ENCODE measurements around the gene AMZ2.

AMZ2 gene

DNA sequence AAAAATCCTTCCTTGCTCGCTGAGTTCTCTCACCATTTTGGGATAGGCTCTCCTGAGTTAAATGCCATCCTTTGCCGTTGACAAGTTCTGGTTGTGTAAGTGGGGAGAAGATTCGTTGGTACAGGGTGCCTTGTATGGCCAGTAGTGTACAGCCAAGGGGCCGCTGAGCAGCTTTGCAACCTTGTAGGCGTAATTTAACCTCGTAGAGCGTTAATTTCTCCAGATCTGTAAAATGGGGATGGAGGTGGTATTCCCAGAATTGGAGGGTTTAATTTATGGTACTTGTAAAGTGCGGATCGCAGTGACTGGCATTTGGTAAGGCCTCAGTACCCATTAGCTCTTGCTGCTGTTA is 44.8 kb downstream of the AMZ2 start:
- no peak for DNase-seq

DNA sequence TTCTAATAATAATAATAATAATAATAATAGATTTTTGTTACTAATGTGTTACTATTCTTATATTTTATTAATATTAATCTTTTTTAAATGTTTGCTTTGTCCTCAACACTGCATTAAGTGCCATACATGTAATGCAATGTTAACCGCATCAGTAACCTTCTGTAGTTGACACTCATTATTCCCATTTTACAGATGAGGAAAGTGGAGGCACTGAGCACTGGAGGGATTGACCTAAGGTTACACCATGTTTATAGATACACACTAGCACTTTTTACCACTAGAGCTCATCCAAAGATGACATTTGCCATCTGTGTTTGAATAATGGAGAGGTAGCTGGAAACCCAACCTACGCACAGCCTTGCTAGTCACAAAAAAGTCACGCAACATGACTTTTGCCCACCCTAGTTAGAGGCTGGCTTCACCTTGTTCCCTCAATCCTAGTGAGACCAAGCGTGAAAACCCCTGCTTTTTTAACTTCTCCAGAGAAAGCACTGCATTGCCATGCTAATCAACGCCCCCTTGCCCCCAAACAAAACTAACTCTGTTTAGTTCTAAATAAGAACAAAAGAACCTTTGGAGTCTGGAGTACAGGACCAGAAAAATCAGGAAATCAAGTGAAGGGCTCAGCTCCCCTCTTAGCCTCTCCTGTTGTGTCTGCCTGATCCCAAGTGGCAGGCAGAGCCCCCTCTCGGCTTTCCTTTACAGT is 45.8 kb downstream of the AMZ2 start:
- no peak for DNase-seq

DNA sequence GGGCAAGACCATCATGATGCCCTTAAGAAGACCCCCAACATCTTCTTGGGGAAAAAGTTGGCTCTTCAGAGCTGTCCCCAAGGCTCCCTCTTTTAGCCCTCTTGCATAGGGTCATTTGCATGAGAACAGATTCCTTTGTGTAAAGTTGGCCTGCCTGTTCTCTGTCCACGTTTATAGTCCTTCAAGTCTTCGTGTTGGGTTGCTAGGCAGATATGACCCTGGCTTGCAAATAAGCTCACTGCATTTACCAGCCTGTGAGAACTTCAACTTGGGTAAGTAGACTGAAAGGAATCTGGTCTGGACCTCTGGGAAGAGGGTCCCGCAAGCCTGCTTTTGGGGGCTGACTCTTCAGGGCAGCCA is 46.3 kb downstream of the AMZ2 start:
- DNase-seq, result no peak

DNA sequence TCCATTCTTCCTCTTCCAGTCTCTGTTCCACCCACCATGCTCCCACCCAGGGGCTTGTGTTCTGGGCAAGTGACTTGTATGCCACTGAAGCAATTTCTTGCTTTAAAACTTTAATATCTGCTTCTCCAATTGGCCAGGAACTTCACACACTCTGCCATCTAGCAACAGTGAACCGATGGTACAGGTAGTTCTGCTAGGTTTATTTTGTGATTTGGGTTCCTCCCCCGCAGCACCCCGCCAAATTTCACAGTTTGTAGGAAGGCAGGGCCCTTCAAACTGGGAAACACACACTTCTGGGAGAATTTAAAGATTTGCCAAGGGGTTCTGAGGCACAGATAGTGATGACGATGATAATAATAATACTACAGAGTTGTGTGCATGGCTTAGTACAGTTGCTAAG is 46.8 kb downstream of the AMZ2 start:
- DNase-seq, result no peak

DNA sequence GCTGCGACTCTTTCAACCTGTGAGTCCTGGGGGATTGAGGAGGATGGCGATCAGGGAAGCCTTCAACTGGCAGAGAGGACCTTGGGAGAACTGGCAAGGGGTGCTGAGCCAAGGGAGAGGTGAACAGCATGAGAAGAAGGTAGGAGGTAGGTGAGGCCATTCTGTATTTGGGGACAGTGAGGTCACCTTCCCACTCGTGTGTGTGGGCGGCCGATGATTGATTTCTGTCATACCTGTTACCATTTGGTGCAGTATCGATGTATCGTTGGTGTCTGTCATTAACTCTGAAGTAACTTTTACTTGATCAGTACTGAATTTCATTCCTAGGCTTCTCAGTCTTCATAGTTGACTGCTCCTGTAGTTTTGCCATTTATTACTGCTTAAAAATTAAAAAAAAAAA is 47.2 kb downstream of the AMZ2 start:
- DNase-seq, result no peak

DNA sequence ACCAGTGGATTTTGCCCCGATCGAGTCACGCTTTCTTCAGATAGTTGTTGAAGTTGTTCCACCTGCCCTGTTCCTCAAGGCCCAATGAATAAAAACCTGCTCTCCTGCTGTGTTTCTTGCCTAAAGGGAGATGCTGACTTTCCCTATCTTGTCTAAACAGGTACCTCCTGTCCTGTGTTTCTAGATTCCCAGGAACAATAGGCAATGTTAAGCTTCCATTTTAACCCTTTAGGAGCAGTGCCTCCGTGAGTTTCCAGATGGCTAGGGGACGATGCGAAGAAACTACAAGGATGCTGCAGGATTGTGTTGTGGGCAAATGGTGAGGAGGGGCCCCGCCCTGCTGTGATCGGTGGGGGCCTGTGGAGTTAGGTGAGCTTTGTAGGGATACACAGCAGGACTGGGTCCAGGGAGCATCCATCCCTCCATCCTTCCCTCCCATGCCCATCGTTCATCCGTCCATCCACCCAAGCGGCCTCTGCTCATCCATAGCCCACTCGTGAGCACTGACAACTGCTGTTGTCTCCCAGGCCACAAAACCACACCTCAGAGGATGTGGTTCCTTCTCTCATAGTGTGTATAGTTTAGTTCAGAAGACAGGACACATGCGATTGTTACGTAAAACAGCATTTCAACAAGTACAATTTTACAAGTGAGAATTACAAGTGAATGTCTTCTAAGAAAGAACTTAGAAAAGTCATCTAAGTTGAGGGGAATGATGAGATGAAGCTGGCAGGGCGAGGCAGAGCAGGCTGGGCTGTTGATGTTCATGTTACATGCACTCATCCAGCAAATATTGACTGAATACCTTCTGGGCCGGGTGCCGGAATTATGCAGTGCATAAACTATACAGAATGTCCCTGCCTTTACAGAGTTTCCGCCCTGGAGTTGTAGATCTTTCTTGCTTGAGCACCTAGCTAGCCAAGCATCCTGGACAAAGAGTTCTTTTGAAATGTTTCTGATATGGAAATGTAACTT is 48.7 kb downstream of the AMZ2 start:
- no peak for DNase-seq

DNA sequence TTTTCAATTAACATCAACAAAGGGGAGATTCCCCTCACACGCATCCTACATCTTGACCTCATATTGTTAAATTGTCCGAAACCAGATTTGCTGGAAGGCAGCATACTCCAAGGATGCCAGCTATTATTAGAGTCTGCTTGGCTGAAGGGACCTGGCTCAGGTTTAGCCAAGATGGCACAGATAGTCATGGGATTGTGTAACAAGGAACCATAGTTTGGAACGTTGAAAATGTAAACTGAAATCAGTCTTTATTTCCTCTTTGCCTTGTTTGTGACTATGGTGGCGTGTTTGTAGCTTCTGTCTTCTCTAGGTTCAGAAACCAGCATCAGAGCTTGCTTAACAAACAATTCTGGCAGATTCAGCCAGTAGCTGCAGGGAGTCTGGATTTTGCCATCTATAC is 49.4 kb downstream of the AMZ2 start:
- no peak for DNase-seq

DNA sequence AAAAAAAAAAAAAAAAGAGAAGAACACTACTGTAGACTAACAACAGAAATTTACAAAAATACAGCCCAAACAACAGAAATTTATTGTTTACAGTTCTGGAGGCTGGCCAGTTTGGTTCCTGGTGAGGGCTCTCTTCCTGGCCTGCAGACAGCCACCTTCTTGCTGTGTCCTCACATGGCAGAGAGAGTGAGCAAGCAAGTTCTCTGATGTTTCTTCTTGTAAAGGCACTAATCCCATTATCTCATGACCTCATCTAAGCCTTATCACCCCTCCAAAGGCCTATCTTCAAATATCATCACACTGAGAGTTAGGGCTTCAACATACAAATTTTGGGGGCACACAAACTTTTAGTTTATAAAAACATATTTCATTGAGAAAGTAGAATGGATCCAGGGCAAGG is 50.8 kb downstream of the AMZ2 start:
- DNase-seq, result no peak

- DNase-seq, result no peak
These were observed 52.0 kb downstream of the AMZ2 start for GRCh38 chr17:68299817-68300216.

DNA sequence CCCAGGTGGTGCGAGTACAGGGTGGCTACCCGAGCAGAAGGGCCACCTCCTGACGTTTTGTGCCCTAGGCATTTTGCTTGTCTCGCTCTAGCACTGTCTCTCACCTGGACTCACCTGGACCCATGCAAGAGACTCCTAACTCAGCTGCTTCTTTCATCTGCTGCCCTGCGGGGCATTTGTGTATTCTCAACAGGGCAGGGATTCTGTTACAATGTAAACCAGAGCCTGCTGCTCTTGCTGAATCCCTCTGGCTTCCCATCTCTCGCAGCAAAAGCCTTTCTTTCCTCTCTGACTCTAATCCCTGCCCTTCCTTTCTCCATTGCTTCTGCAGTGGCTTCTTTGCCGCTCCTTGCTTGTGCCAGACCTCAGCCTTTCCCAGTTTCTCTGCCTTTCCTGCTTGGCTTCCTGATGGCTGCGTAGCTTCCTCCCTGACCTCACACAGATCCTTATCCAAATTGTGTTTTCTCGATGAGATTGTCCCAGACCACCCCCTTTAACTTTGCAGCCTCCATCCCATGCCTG is 53.7 kb downstream of the AMZ2 start:
- DNase-seq, result peak; percentile 49

DNA sequence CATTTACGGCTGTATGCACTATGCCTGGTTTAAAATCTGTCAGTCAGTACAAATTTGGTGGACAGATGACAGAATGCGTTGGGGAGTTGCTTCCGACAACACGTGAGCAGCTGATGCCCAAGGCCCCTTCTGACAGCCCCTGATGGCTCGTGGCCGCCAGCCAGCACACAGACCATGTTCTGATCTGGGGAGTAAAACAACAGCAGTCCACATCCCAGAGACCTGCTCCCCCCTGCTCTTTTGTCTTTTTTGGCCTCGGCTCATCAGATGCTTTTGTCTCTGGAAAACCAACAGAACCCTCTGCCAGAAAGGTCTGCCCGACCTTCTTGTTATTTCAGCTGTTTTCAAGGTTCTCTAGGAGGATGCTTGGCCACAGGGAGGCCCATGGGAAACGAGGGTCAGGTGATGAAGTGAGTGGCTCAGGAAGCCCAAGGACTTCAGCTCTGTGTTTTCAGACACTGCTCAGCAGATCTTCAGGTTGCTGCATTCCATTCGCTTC is 54.3 kb downstream of the AMZ2 start:
- no peak for DNase-seq

DNA sequence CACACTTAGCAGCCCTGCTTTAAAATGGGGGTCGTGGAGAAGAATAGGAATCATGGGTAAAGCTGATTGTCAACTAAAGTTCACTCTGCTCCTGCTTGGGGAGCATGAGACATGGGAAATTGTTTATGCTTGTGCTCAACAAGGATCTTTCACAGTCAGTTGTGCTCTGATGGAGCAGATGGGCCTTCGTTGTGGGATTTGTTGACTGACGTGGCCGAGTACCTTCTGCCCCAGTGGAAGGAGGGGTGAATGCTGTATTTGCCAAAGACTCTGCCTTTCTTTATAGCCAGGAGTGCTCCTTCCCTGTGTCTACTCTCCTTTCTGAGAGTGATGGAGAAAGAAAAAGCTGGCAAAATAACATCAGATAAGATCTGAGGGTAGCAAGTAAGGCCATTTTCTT is 54.8 kb downstream of the AMZ2 start:
- DNase-seq, result no peak

GRCh38 chr17:68304706-68305105 is 56.9 kb downstream of the AMZ2 start:
- no peak for DNase-seq

DNA sequence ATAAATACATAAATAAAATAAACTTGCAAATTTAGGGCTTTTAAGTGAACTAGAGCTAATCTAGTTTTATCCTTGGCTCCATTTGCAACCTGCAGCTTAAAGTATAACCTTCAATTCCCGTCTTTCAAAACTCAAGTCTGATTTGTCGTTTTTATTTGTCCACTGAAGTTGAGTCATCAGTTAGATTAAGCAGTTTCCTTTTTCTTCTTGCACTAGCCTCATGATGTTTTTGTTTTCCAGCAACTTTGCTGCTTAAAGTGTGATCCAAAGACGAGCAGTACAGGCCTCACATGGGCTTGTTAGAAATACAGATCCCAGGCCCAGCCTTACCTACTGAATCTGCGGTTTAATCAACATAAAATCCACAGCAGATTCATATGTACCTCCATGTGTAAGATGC is 57.3 kb downstream of the AMZ2 start:
- DNase-seq, result no peak

All from NCI-H774 (cell line).